ENCODE measurements around the gene BAIAP3. TPM values are rescaled to one million over a fixed set of nuclear protein-coding genes. Genes with fewer than 3 reads are reported as not detected.

BAIAP3 gene
- total RNA-seq, 4 donors from 2014 or later: 1.5 to 5.4 (median 2.4) TPM

DNA sequence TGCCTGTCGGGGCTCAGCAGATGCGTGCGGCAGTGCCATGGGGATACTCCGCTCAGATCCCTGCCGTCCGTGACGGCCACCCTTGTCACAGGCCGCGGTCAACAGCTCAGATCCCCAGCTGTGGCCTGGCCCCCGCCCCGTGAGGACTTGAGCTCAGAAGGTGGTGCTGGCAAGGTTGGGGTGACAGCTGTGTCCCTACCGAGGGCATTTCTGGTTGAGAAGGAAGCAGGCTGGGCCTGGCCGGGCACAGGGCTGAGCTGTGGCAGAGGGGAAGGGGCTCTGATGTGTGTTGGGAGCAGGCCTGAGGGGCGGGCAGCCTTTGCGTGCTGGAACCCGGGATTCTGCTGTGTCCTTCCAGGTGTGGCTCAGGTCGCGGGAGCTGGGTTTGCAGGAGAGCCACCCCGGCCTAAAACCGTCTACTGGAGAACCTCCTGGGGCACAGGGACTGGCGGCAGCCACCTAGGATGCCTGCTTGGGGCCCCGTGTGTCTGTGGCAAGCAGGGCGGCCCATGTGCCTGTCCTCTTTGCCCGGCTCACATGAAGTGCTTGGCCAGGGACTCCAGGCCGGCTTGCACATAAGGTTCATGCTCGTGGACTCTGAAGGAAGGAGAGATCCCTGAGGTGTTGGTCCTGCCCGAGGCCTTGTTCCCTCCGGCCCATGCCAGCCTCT is 18.9 kb upstream of the BAIAP3 start:
- intact Hi-C loops (cut with DNase I; ENCODE audit: low total_unique reads): no loop called here
- TF ChIP-seq POLR2A (IDR thresholded peaks at IDR 0.05): no peak
- no peak for TF ChIP-seq CTCF (IDR thresholded peaks at IDR 0.05)
- no peak overlapping the region for H3K4me3 ChIP-seq (ENCODE audit: low read depth, poor library complexity, severe bottlenecking)
- 84 to 90% methylated on average over 16 to 18 of the region's 28 CpGs for WGBS, 2 donors
- DNase-seq (ENCODE audit: low spot score in 2 of 2): no peak

DNA sequence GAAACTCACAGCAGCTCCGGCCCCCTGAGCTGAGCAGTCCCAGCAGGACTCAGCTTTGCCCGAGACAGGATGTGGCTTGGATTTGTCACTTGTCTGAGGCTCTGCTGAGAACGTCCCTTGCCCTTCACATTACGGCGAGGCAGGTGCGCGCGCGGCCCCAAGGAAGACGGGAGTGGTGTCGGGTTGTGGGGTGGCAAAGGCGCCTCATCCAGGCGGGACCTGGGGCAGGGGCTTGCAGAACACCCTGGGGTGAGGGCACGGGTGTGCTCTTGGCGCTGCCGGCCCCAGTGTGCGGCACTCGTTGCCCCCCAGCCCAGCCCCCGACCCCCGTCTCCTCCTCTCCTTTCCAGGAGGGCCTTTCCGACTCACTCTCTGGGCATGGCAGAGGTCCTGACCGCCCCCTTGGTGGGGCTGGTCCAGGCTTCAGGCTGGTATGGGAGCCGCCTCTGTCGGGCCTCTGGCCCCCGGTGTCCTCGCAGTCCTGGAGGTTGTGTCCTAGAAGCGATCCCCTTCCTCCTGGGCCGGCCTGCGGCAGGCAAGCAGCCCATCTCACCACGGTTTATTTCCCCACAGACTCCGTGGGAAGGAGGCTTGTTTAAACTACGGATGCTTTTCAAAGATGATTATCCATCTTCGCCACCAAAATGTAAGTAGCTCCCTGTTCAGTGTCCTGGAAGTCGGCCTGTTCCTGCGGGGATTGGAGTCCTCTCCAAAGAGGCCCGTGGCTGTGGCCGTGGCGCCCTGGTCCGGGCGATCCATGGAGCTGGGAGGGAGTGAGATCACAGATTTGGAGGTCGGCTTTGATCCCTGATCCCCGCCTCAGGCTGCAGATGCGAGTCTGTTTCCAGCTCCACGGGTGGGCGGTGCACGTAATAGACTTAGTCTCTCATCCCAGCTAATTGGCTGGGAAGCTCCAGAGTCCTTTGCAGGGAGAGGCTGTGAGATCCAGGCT is 18.1 kb upstream of the BAIAP3 start:
- TF ChIP-seq CTCF (IDR thresholded peaks at IDR 0.05) (no peak), POLR2A (IDR thresholded peaks at IDR 0.05) (no peak)
- DNase-seq (ENCODE audit: low spot score in 2 of 2): no peak
- intact Hi-C loops (cut with DNase I; ENCODE audit: low total_unique reads): no loop called here
- 85 to 86% methylated on average over 45 of the region's 46 CpGs for WGBS, 2 donors
- no peak overlapping the region for H3K4me3 ChIP-seq (ENCODE audit: low read depth, poor library complexity, severe bottlenecking)

GRCh38 chr16:1316033-1316405 is 17.4 kb upstream of the BAIAP3 start:
- 80 to 86% methylated on average over 14 of the region's 14 CpGs for WGBS, 2 donors
- H3K4me3 ChIP-seq (ENCODE audit: low read depth, poor library complexity, severe bottlenecking): no peak overlapping the region
- intact Hi-C loops (cut with DNase I; ENCODE audit: low total_unique reads): no loop called here
- DNase-seq (ENCODE audit: low spot score in 2 of 2): no peak
- TF ChIP-seq POLR2A (IDR thresholded peaks at IDR 0.05) (no peak), CTCF (IDR thresholded peaks at IDR 0.05) (no peak)

GRCh38 chr16:1317479-1318267 is 15.8 kb upstream of the BAIAP3 start:
- TF ChIP-seq CTCF (IDR thresholded peaks at IDR 0.05): no peak
- TF ChIP-seq POLR2A (IDR thresholded peaks at IDR 0.05): no peak
- DNase-seq (ENCODE audit: low spot score in 2 of 2): no peak
- WGBS, 2 donors: 89 to 90% methylated on average over 27 to 32 of the region's 32 CpGs
- H3K4me3 ChIP-seq (ENCODE audit: low read depth, poor library complexity, severe bottlenecking): no peak overlapping the region
- intact Hi-C loops (cut with DNase I; ENCODE audit: low total_unique reads): no loop called here

DNA sequence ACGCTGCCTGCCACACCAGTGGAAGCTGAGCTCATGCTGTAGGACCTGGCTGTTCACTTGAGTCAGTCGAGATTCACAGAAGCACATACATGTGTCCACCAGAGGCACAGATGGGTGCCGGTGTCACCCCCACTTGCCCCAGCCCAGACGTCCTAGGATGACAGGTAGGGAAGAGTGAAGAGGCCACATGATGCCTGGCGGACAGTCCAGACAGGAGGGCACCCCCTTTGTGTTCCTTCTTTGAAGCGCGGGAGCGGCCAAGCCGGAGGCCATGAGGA is 15.2 kb upstream of the BAIAP3 start:
- 80 to 84% methylated on average over 9 of the region's 9 CpGs for WGBS, 2 donors
- intact Hi-C loops (cut with DNase I; ENCODE audit: low total_unique reads): no loop called here
- no peak overlapping the region for H3K4me3 ChIP-seq (ENCODE audit: low read depth, poor library complexity, severe bottlenecking)
- DNase-seq (ENCODE audit: low spot score in 2 of 2): no peak
- TF ChIP-seq CTCF (IDR thresholded peaks at IDR 0.05) (no peak), POLR2A (IDR thresholded peaks at IDR 0.05) (no peak)
